HG03135 (cell line): ENCODE data around the gene HIBCH.
"Not testable (repeated sequence)": the region's sequence is repeated elsewhere in the genome, so short reads cannot be mapped to it uniquely, and the experiment has no call there.

Experiments
- ATAC-seq: cut with Tn5 transposase; IDR thresholded peaks from one replicate; pipeline ENCODE4 v1.9.1; 2021; ENCODE audit warnings: mild to moderate bottlenecking, moderate library complexity; ENCODE audit not compliant: unreplicated experiment

HIBCH gene

GRCh38 chr2:190343536-190344275 lies 24.1 kb upstream of the HIBCH start, which contains the start of gene INPP1:
Gene INPP1 (plus strand): TSS chr2:190343589. CDS start chr2:190360103, 16,514 bp downstream.
- peak; percentile 53 for ATAC-seq

DNA sequence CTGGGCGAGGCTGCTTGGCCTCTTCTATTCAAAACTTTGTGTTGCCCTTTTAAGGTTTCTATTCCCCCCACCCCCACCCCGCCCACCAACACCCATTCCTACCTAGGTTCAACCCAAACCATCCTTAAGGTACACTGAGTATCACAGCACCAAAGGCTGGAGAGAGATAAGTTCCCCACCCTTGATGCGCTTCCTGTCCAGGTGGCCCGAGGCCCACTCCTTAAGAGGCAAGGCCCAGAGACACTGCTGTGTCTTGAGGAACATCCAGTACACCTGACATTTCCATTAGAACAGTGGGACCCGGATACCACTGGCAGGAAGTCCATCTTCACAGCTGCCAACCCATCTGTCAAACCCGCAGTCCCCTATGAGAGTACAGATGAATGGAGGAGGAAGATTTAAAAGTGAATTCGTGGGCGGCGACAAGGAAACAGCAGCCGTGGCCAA lies 23.5 kb upstream of the HIBCH start:
- ATAC-seq, result no peak

- ATAC-seq, result no peak
Observed at GRCh38 chr2:190342611-190343010, 23.0 kb upstream of the HIBCH start.

DNA sequence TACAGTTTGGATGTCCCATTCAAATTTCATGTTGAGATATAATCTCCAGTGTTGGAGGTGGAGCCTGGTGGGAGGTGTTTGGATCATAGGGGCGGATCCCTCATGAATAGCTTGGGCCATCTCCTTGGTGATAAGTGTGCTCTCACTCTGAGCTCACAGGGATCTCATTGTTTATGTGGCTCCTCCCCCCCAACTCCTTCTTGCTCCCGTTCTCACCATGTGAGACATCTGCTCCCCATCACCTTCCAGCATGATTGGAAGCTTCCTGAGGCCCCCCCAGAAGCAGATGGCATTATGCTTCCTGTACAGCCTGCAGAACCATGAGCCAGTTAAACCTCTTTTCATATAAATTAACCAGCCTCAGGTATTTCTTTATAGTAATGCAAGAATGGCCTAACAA lies 20.7 kb upstream of the HIBCH start:
- ATAC-seq, result no peak

- ATAC-seq, result no peak
Observed at GRCh38 chr2:190339394-190339793, 19.8 kb upstream of the HIBCH start.

DNA sequence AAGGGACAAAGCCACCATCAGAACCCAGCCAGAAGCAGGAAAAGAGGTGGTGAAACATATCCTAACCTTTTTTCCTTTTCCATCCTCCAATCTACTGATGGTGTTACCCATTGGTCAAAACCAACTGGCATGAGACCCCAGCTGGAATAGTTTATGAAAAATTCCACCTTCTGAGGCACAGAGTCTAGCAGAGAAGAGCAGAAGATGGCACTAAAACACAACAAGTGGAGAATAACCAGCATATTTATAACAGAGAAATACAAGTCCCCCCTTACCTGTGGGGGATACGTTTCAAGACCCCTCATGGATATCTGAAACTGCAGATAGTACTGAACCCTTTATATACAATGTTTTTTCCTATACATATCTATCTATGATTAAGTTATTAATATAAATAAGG lies 18.8 kb upstream of the HIBCH start:
- no peak for ATAC-seq

DNA sequence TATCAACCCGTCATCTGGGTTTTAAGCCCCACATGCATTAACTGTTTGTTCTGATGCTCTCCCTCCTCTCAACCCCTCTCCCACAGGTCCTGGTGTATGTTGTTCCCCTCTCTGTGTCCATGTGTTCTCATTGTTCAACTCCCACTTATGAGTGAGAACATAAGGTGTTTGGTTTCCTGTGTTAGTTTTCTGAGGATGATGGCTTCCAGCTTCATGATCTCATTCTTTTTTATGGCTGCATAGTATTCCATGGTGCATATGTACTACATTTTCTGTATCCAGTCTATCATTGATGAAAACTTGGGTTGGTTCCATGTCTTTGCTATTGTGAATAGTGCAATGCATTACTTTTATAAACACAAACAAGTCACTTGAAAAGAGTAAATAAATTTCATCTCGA lies 16.8 kb upstream of the HIBCH start:
- ATAC-seq, result no peak

DNA sequence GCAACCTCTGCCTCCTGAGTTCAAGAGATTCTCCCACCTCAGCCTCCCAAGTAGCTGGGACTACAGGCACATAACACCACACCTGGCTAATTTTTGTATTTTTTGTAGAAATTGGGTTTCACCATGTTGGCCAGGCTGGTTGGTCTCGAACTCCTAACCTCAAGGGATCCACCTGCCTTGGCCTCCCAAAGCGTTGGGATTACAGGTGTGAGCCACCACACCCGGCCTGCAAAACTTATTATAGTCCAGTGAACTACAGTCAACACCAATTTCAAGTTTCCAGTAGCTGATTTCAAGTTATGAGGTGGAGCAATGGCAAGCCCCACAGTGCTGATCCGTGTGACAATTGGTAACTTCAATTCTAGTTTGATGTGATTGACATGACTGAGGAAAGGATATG lies 16.0 kb upstream of the HIBCH start:
- not testable (repeated sequence) for ATAC-seq

GRCh38 chr2:190335225-190335559 lies 15.6 kb upstream of the HIBCH start:
- no peak for ATAC-seq

DNA sequence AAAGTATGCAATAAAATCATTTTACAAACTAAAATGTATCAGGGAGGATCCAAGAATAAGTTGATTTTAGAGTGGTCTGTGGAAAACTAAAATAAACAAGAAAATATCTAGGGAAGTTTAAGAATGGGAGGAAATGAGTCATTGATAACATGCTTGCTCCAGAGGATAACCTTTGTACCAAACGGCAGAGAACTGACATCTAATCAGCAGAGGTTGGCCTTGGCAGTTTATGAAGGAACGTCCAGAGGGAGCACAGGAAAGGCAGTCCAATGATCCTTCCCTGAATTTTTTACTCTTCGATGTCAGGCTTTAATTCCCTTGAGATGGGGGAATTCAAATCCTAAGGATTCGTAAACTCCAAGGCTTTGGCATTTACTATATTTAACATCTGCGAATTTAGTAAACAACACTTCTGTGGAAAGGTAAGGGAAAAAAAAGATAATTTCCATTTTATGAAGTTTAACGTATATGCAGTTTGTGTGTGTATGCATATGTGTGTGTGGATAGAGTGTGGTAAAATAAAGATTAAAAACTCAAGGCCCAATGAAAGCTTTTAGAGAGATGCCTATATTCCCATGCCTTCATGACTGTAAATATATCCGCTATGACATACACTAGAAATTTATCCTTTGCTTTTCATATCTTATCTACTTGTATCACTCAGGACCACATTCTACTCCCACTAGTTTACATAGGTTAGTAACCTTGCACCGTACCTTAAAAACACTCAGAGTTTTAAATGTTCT lies 15.0 kb upstream of the HIBCH start:
- ATAC-seq, result no peak

DNA sequence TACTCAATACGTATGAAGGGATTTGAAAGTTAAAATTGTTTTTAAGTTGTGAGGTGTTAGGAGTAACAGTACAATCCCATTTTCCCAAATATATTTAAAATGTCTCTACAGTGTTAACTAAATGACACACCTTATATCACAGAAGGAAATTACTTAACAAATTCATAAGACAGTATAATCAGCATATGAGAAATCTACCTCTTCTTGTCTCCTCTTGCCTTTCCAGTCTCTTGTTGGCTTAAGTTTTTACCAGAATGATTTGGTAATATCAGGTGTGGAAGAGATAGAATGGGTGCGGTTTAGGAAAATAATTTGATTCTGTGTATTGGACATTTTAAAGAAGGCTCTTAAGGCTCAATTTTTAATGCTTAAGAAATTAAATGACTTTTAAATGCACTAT lies 14.3 kb upstream of the HIBCH start:
- ATAC-seq, result no peak

DNA sequence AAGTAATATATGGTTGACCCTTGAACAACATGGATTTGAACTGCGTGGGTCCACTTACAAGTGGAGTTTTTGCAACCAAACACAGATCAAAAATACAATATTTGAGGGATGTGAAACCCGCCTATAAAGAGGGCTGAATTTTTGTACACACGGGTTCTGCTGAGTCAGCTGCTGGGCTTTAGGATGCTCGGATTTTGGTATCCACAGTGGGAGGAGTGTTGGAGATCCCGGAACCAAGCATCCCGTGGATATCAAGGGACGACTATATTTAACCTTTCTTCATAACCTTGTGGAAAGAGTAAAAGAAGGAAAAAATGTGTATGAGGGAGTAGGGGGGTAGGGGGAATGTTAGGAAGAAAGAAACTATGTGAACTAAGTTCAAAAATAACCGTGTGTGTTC lies 13.8 kb upstream of the HIBCH start:
- ATAC-seq, result no peak

- no peak for ATAC-seq
Observed at GRCh38 chr2:190328573-190329147, 9.0 kb upstream of the HIBCH start.

DNA sequence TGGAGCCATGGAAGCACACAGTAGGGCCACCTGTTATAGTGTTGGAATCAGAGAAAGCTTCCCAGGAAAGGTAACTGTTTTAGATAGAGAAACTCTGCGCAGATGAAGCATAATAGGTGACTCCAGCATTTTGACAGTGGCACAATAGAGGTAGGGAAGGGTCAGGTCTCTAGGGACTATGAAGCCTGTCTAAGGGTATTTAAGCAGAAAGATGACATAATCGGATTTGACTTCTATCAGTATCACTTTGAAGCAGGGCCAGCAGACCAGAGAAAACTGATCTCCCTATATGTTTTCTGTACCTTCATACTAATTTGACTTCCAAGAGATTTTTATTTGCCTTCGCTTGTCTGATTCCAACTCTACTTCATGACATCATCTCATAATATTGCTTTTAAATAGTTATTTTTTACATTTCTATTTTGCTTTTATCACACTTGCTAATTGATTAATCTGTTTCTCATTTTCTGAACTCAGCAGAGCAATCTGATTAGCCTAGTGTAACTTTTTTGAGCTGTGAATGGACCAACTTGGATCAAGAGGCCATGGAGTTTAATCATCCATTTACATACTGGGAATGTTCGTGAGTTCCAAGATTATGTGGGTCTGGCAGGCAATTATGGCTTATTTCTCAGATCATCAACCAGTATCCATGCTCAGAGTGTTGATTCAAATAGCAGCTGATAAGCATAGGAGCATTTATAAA lies 8.4 kb upstream of the HIBCH start:
- no peak for ATAC-seq

GRCh38 chr2:190325588-190325987 lies 6.0 kb upstream of the HIBCH start:
- no peak for ATAC-seq

- no peak for ATAC-seq
Observed at GRCh38 chr2:190323406-190323805, 3.8 kb upstream of the HIBCH start.

- no peak for ATAC-seq
Observed at GRCh38 chr2:190320696-190321095, 1.1 kb upstream of the HIBCH start.

- ATAC-seq, result peak; percentile 37
Observed at GRCh38 chr2:190318931-190319554, 583 bp downstream of the HIBCH start.

GRCh38 chr2:190318514-190318913 lies 1.1 kb downstream of the HIBCH start:
- ATAC-seq, result no peak

- no peak for ATAC-seq
Observed at GRCh38 chr2:190315273-190315672, 4.4 kb downstream of the HIBCH start.

DNA sequence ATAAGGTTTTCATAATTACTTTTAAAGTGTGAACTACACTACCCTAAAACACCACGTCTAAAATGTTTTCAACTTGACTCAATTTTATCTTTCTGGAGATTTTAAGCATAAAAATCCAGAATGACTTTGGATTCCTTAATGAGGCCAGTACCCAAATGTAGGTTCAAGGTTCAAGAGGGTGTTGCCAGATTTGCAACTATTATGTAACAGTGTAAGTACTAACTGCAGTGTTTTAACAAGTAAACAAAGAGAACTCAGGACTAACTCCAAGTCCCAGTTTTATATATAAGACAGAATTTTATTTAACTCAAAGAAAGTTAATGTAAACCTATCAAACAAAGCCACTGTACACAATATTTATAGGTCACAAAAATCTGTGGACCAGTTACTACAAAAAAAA lies 5.7 kb downstream of the HIBCH start:
- no peak for ATAC-seq
